ENCODE results near the gene ORC2.

DNA sequence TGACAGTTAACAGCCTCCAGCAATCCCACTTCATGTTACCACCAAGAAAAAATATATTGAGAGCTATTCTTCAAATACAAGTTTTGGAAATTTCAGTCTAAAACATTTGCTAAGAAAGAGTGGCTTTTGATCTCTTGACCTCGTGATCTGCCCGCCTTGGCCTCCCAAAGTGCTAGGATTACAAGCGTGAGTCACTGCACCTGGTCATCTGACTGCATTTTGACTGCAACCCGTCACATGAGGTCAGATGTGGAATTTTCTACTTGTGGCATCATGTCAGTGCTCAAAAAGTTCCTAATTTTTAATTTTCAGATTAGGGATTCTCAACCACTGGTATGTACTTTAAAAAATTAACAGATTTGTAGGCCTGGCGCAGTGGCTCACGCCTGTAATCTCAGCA is 89.9 kb downstream of the ORC2 start:
- TF ChIP-seq, protein P1, sequence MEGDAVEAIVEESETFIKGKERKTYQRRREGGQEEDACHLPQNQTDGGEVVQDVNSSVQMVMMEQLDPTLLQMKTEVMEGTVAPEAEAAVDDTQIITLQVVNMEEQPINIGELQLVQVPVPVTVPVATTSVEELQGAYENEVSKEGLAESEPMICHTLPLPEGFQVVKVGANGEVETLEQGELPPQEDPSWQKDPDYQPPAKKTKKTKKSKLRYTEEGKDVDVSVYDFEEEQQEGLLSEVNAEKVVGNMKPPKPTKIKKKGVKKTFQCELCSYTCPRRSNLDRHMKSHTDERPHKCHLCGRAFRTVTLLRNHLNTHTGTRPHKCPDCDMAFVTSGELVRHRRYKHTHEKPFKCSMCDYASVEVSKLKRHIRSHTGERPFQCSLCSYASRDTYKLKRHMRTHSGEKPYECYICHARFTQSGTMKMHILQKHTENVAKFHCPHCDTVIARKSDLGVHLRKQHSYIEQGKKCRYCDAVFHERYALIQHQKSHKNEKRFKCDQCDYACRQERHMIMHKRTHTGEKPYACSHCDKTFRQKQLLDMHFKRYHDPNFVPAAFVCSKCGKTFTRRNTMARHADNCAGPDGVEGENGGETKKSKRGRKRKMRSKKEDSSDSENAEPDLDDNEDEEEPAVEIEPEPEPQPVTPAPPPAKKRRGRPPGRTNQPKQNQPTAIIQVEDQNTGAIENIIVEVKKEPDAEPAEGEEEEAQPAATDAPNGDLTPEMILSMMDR (conservative IDR thresholded peaks at IDR 0.05; ENCODE audit: low read depth, low read length) = no peak
- no peak for TF ChIP-seq EZH2 (IDR thresholded peaks at IDR 0.05; ENCODE audit: low read length, unreplicated experiment)
